SKM-1 (cell line): ENCODE measurements around the gene GRAMD4.

Experiments used
- DNase-seq: peaks from one replicate; lab custom pipeline; 2025; ENCODE audit not compliant: unreplicated experiment; lab: John Stamatoyannopoulos, UW

Gene GRAMD4

GRCh38 chr22:46686221-46687047 is 66.2 kb downstream of the GRAMD4 start:
- no peak for DNase-seq

- DNase-seq, result no peak
Measured at GRCh38 chr22:46687048-46687444, 66.9 kb downstream of the GRAMD4 start.

- no peak for DNase-seq
Measured at GRCh38 chr22:46687460-46687859, 67.3 kb downstream of the GRAMD4 start.

GRCh38 chr22:46688949-46689348 is 68.8 kb downstream of the GRAMD4 start:
- DNase-seq, result no peak

- DNase-seq, result no peak
Measured at GRCh38 chr22:46690146-46690545, 70.0 kb downstream of the GRAMD4 start.

GRCh38 chr22:46691571-46691970 is 71.4 kb downstream of the GRAMD4 start:
- no peak for DNase-seq

- DNase-seq, result no peak
Measured at GRCh38 chr22:46693634-46694415, 73.6 kb downstream of the GRAMD4 start.

- no peak for DNase-seq
Measured at GRCh38 chr22:46694416-46695170, 74.4 kb downstream of the GRAMD4 start.

- DNase-seq, result no peak
Measured at GRCh38 chr22:46695346-46696228, 75.4 kb downstream of the GRAMD4 start.

GRCh38 chr22:46696229-46696518 is 76.0 kb downstream of the GRAMD4 start:
- DNase-seq, result no peak

GRCh38 chr22:46696614-46697013 is 76.4 kb downstream of the GRAMD4 start:
- DNase-seq, result no peak

GRCh38 chr22:46697811-46698515 is 77.8 kb downstream of the GRAMD4 start:
- DNase-seq, result no peak

GRCh38 chr22:46699091-46699490 is 78.9 kb downstream of the GRAMD4 start:
- DNase-seq, result no peak

- DNase-seq, result no peak
Measured at GRCh38 chr22:46701262-46701661, 81.1 kb downstream of the GRAMD4 start.

- DNase-seq, result no peak
Measured at GRCh38 chr22:46703171-46703995, 83.2 kb downstream of the GRAMD4 start.

- DNase-seq, result no peak
Measured at GRCh38 chr22:46703996-46704370, 83.8 kb downstream of the GRAMD4 start.

GRCh38 chr22:46706060-46706459 is 85.9 kb downstream of the GRAMD4 start:
- DNase-seq, result no peak

GRCh38 chr22:46707305-46707704 is 87.1 kb downstream of the GRAMD4 start:
- no peak for DNase-seq

- no peak for DNase-seq
Measured at GRCh38 chr22:46707827-46708570, 87.8 kb downstream of the GRAMD4 start.
